Mucosa of descending colon (tissue), 3 donors: ENCODE results near the gene SCARB2. TPM values are rescaled to one million over a fixed set of nuclear protein-coding genes. Genes with fewer than 3 reads are reported as not detected.

Source experiments
- ATAC-seq: fragments of 200-7000 bp; cut with Tn5 transposase; one replicate; pipeline ENCODE4 v1.9.1; 2020; ENCODE audit warnings: mild to moderate bottlenecking, moderate library complexity
- DNase-seq, 3 donors: peaks; one replicate each; pipeline ENCODE4 v3.0.0-alpha.2; 2020
- H3K36me3 ChIP-seq: fragments of 200-600 bp; one replicate; pipeline ENCODE4 v1.8.0; 2021; ENCODE audit warnings: low read depth, mild to moderate bottlenecking
- H3K4me1 ChIP-seq: fragments of 200-600 bp; one replicate; pipeline ENCODE4 v1.8.0; 2021; ENCODE audit warnings: low read depth, mild to moderate bottlenecking
- H3K4me3 ChIP-seq: fragments of 200-600 bp; one replicate; pipeline ENCODE4 v1.8.0; 2021; ENCODE audit warnings: mild to moderate bottlenecking
- H3K9me3 ChIP-seq: fragments of 200-600 bp; one replicate; pipeline ENCODE4 v1.8.0; 2021; ENCODE audit warnings: mild to moderate bottlenecking
- CTCF ChIP-seq: fragments of 200-600 bp; IDR thresholded peaks from one replicate; pipeline ENCODE4 v1.8.0; 2022; ENCODE audit warnings: antibody characterized with exemption, mild to moderate bottlenecking
- intact Hi-C, 2 donors: fragments of 100-400 bp; cut with DNase I in 1 of 2; cut with micrococcal nuclease in 1 of 2; formaldehyde crosslinking; loops; one replicate each; pipeline versions ENCODE4 v1.11.0 to v1.11.1; 2022; cut with DNase I, micrococcal nuclease
- total RNA-seq, 3 donors: library from RNA; stranded (reverse); fragmentation: NEBNext Ultra II Directional in 2 of 3; extraction: Animal tissue kit (Norgen Biotek cat#: 25700) in 2 of 3; gene quantifications; one replicate each; pipeline versions ENCODE4 v1.2.1 to v1.2.4, GENCODE V29; 2021 to 2023
- donor health status: DM: no; HTN: no; CAD: no; lungs with moderate emphysema.
- donor health status: DM: no; HTN: no; CAD: no.
- donor health status: DM: no; HTN: yes; CAD: no.

Gene SCARB2
- total RNA-seq, 3 donors from 2014 or later: 148 to 183 (median 172) TPM

GRCh38 chr4:76141241-76141640 lies 72.4 kb downstream of the SCARB2 start:
- no peaks in the 10 kb centered on the region for H3K36me3 ChIP-seq
- no peaks in the 10 kb centered on the region for H3K9me3 ChIP-seq
- no peak for TF ChIP-seq CTCF
- DNase-seq (no peak), ATAC-seq (no peak)
- H3K4me3 ChIP-seq: no peak overlapping the region
- intact Hi-C loops: no loop called here
- H3K4me1 ChIP-seq: peaks cover 4% of the 10 kb centered on the region

GRCh38 chr4:76127754-76128153 lies 85.9 kb downstream of the SCARB2 start:
- intact Hi-C loops: no loop called here
- Histone ChIP-seq H3K9me3 (no peaks in the 10 kb centered on the region), H3K4me1 (no peaks in the 10 kb centered on the region), H3K4me3 (no peak overlapping the region), H3K36me3 (no peaks in the 10 kb centered on the region)
- no peak for DNase-seq
- TF ChIP-seq CTCF: no peak
- ATAC-seq: no peak

- DNase-seq (no peak), ATAC-seq (no peak)
- intact Hi-C loops: no loop called here
- Histone ChIP-seq H3K9me3 (no peaks in the 10 kb centered on the region), H3K4me1 (no peaks in the 10 kb centered on the region), H3K4me3 (no peak overlapping the region), H3K36me3 (no peaks in the 10 kb centered on the region)
- no peak for TF ChIP-seq CTCF
These were observed 87.8 kb downstream of the SCARB2 start for GRCh38 chr4:76125816-76126215.

- no peaks in the 10 kb centered on the region for H3K4me1 ChIP-seq
- TF ChIP-seq CTCF: no peak
- DNase-seq: no peak
- no peaks in the 10 kb centered on the region for H3K36me3 ChIP-seq
- no peak overlapping the region for H3K4me3 ChIP-seq
- ATAC-seq: no peak
- no peaks in the 10 kb centered on the region for H3K9me3 ChIP-seq
- intact Hi-C loops: no loop called here
These were observed 93.4 kb downstream of the SCARB2 start for GRCh38 chr4:76120199-76120598.

- no peaks in the 10 kb centered on the region for H3K4me1 ChIP-seq
- ATAC-seq (no peak), DNase-seq (no peak)
- no peak overlapping the region for H3K4me3 ChIP-seq
- intact Hi-C loops: no loop called here
- no peaks in the 10 kb centered on the region for H3K36me3 ChIP-seq
- no peaks in the 10 kb centered on the region for H3K9me3 ChIP-seq
- TF ChIP-seq CTCF: no peak
These were observed 96.1 kb downstream of the SCARB2 start for GRCh38 chr4:76117536-76117935.

- intact Hi-C loops: no loop called here
- ATAC-seq: no peak
- no peak overlapping the region for H3K4me3 ChIP-seq
- no peaks in the 10 kb centered on the region for H3K9me3 ChIP-seq
- no peak for TF ChIP-seq CTCF
- DNase-seq: no peak
- no peaks in the 10 kb centered on the region for H3K4me1 ChIP-seq
- no peaks in the 10 kb centered on the region for H3K36me3 ChIP-seq
These were observed 96.8 kb downstream of the SCARB2 start for GRCh38 chr4:76116821-76117220.
